CD4-positive, alpha-beta T cell treated with Interleukin-12 subunit alpha and Interleukin-12 subunit beta, for 1 hour (primary cell): Measurements from ENCODE around the gene KLRG1.
A peak's percentile ranks its signal among the peaks of the same experiment; 100 is the strongest.

ENCODE experiments used
- DNase-seq: peaks from one replicate; pipeline ENCODE4 v3.0.0-alpha.2; 2020

Gene KLRG1

GRCh38 chr12:8987163-8987562 is 2.2 kb upstream of the KLRG1 start:
- no peak for DNase-seq

- no peak for DNase-seq
These were observed 1.7 kb upstream of the KLRG1 start for GRCh38 chr12:8987685-8988084.

GRCh38 chr12:8991371-8992345 is 2.3 kb downstream of the KLRG1 start:
- DNase-seq: peak; percentile 29

- DNase-seq: no peak
These were observed 4.5 kb downstream of the KLRG1 start for GRCh38 chr12:8993827-8994226.

- DNase-seq: no peak
These were observed 5.9 kb downstream of the KLRG1 start for GRCh38 chr12:8995021-8995775.

GRCh38 chr12:8996682-8997405 is 7.5 kb downstream of the KLRG1 start:
- DNase-seq: peak; percentile 52

- DNase-seq: no peak
These were observed 11.9 kb downstream of the KLRG1 start for GRCh38 chr12:9001233-9001632.

- DNase-seq: no peak
These were observed 13.0 kb downstream of the KLRG1 start for GRCh38 chr12:9002335-9002734.

- DNase-seq: no peak
These were observed 33.2 kb downstream of the KLRG1 start for GRCh38 chr12:9022592-9022991.

GRCh38 chr12:9024512-9024911 is 35.2 kb downstream of the KLRG1 start:
- no peak for DNase-seq

- peak; percentile 37 for DNase-seq
These were observed 38.1 kb downstream of the KLRG1 start for GRCh38 chr12:9027161-9028059.

- no peak for DNase-seq
These were observed 41.4 kb downstream of the KLRG1 start for GRCh38 chr12:9030776-9031175.

- no peak for DNase-seq
These were observed 43.0 kb downstream of the KLRG1 start for GRCh38 chr12:9032202-9032964.

- no peak for DNase-seq
These were observed 44.0 kb downstream of the KLRG1 start for GRCh38 chr12:9033265-9033887.

- no peak for DNase-seq
These were observed 44.7 kb downstream of the KLRG1 start for GRCh38 chr12:9034095-9034494.

- DNase-seq: no peak
These were observed 46.9 kb downstream of the KLRG1 start for GRCh38 chr12:9036227-9036626.

- no peak for DNase-seq
These were observed 48.1 kb downstream of the KLRG1 start for GRCh38 chr12:9037431-9037830.

GRCh38 chr12:9039397-9039977 is 50.1 kb downstream of the KLRG1 start:
- peak; percentile 77 for DNase-seq

- peak; percentile 40 for DNase-seq
These were observed 51.3 kb downstream of the KLRG1 start for GRCh38 chr12:9040484-9041186.

GRCh38 chr12:9041321-9041720 is 52.0 kb downstream of the KLRG1 start:
- no peak for DNase-seq
